HL-60 (cell line): ENCODE results near the gene PAPOLA.

Source experiments
- GABPA ChIP-seq: IDR thresholded peaks from 2 replicates; pipeline ENCODE4 v1.6.1; 2012; ENCODE audit warnings: low read depth
- POLR2AphosphoS5 ChIP-seq: IDR thresholded peaks from 2 replicates; pipeline ENCODE4 v1.6.1; 2012; ENCODE audit warnings: low read depth
- SPI1 ChIP-seq: IDR thresholded peaks from 2 replicates; pipeline ENCODE4 v1.6.1; 2012; ENCODE audit warnings: low read depth, mild to moderate bottlenecking, borderline replicate concordance
- TF ChIP-seq, protein P1 (sequence below): IDR thresholded peaks from one replicate; pipeline ENCODE4 v1.5.1; 2011; ENCODE audit warnings: low read length, control low read depth, inconsistent platforms; ENCODE audit not compliant: insufficient read depth
- TF ChIP-seq, protein P2 (sequence below): IDR thresholded peaks from 2 replicates; pipeline ENCODE4 v1.6.1; 2012; ENCODE audit warnings: low read depth; ENCODE audit not compliant: insufficient replicate concordance

DNA sequence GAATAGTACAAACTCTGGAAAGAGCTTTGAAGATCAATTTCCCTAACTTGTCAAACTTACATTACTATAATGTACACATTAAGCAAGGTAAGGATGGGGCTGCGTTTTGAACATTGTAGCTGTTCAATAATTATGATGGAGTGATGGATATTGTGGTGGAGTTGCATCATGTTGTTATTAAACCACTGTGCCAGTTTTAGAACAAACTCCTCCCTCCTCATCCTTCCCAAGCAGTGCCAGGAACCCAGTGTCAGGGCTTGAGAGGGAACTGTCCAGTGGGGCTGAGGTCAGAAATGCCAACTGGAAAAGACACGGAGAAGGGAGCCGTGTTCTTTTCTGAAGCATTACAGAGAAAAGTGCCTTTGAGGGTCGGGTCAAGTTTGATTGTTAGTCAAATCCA lies 31.9 kb upstream of the PAPOLA start:
- TF ChIP-seq, protein P1, sequence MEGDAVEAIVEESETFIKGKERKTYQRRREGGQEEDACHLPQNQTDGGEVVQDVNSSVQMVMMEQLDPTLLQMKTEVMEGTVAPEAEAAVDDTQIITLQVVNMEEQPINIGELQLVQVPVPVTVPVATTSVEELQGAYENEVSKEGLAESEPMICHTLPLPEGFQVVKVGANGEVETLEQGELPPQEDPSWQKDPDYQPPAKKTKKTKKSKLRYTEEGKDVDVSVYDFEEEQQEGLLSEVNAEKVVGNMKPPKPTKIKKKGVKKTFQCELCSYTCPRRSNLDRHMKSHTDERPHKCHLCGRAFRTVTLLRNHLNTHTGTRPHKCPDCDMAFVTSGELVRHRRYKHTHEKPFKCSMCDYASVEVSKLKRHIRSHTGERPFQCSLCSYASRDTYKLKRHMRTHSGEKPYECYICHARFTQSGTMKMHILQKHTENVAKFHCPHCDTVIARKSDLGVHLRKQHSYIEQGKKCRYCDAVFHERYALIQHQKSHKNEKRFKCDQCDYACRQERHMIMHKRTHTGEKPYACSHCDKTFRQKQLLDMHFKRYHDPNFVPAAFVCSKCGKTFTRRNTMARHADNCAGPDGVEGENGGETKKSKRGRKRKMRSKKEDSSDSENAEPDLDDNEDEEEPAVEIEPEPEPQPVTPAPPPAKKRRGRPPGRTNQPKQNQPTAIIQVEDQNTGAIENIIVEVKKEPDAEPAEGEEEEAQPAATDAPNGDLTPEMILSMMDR = no peak
- TF ChIP-seq, protein P2, sequence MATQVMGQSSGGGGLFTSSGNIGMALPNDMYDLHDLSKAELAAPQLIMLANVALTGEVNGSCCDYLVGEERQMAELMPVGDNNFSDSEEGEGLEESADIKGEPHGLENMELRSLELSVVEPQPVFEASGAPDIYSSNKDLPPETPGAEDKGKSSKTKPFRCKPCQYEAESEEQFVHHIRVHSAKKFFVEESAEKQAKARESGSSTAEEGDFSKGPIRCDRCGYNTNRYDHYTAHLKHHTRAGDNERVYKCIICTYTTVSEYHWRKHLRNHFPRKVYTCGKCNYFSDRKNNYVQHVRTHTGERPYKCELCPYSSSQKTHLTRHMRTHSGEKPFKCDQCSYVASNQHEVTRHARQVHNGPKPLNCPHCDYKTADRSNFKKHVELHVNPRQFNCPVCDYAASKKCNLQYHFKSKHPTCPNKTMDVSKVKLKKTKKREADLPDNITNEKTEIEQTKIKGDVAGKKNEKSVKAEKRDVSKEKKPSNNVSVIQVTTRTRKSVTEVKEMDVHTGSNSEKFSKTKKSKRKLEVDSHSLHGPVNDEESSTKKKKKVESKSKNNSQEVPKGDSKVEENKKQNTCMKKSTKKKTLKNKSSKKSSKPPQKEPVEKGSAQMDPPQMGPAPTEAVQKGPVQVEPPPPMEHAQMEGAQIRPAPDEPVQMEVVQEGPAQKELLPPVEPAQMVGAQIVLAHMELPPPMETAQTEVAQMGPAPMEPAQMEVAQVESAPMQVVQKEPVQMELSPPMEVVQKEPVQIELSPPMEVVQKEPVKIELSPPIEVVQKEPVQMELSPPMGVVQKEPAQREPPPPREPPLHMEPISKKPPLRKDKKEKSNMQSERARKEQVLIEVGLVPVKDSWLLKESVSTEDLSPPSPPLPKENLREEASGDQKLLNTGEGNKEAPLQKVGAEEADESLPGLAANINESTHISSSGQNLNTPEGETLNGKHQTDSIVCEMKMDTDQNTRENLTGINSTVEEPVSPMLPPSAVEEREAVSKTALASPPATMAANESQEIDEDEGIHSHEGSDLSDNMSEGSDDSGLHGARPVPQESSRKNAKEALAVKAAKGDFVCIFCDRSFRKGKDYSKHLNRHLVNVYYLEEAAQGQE = no peak
- TF ChIP-seq POLR2AphosphoS5 (no peak), GABPA (no peak), SPI1 (no peak)
